Measurements from ENCODE around the gene INAFM2. TPM values are rescaled to one million over a fixed set of nuclear protein-coding genes. Genes with fewer than 3 reads are reported as not detected.

The INAFM2 gene
- total RNA-seq, 1 donor from 2014 or later: 25.5 TPM

- no peak for ATAC-seq
- intact Hi-C loops (cut with DNase I): no loop called here
These were observed 37.9 kb upstream of the INAFM2 start for GRCh38 chr15:40285554-40286011.

DNA sequence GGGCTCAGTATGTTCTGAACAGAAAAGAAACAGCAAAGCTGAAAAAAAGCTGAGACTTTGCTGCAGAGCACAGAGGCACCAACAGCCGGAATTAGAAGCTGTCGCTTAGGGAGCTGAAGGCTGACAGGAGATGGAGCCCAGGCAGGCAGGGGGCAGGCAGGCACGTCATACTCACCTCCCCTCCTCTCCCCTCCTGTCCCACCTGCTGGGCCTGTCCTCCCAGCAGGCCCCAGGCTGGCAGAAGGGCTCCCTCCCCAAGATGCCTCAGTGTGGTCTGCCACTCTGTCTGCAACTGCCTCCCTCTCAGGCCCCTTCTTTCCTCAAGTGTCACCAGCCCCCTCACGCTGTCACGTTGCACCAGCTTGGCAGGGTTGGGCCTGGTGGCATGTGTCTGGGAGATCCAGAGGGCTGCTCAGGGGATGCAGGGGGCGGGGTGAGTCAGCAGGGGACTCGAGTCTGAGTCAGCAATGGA lies 37.4 kb upstream of the INAFM2 start:
- intact Hi-C loops (cut with DNase I): no loop called here
- DNase-seq (ENCODE audit: low spot score): no peak
- no peak for ATAC-seq

More at GRCh38 chr15:40285554-40286011, 37.9 kb upstream of the INAFM2 start:
- no peak for DNase-seq (ENCODE audit: low spot score)

GRCh38 chr15:40286794-40287193 lies 36.7 kb upstream of the INAFM2 start:
- intact Hi-C loops (cut with DNase I): no loop called here
- no peak for ATAC-seq
- DNase-seq (ENCODE audit: low spot score): no peak

- DNase-seq (ENCODE audit: low spot score) (no peak), ATAC-seq (no peak)
- intact Hi-C loops (cut with DNase I): no loop called here
These were observed 36.0 kb upstream of the INAFM2 start for GRCh38 chr15:40287505-40287904.

DNA sequence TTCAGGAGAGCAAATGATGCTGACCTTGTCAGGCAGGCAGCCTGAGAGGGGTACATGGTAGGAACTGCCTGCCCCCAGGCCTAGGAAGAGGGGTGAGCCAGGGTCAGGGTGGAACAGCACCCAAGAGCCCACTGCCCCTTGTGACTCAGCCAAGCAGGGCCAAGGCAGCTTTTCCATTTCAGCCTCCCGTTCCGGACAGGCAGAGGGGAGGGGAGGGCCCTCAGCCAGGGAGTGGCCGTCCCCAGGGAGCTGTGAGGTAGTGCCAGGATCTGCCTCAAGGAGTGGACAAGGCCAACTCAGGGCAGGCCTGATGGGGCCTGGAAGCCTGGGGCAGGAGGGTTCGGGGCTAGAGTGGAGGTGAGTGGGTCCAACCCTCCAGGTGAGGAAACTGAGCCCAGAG lies 35.5 kb upstream of the INAFM2 start:
- no peak for DNase-seq (ENCODE audit: low spot score)
- intact Hi-C loops (cut with DNase I): no loop called here
- no peak for ATAC-seq

DNA sequence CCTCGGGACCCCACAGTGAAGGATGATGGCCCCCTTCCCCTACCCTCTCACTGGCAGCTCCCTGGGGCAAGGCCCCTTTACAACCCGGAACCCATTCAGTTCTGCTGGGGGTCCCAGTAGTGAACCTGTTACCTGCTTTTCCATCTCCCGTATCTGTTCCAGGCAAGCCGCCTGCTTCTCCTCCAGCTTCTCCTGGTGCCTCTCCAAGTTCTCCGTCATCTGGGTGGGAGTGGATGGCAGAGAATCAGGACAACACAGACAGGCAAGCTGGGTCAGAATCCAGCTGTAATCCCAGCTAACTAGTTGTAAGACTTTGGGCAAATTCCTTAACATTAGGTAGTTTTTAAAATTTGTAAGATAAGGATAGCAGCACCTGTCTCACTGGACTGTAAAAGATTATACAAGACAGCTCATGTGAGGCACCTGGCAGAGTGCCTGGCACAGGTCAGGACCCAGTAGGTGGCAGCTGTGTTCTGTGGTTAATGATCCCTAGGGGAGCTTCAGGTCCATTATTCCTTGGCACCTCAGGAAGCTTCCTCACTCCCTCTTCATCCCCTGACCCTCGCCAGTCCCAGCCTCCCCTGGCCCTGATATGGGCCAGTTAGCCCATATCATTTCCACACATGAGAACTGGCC lies 34.2 kb upstream of the INAFM2 start:
- DNase-seq (ENCODE audit: low spot score): no peak
- ATAC-seq: no peak
- intact Hi-C loops (cut with DNase I): no loop called here

DNA sequence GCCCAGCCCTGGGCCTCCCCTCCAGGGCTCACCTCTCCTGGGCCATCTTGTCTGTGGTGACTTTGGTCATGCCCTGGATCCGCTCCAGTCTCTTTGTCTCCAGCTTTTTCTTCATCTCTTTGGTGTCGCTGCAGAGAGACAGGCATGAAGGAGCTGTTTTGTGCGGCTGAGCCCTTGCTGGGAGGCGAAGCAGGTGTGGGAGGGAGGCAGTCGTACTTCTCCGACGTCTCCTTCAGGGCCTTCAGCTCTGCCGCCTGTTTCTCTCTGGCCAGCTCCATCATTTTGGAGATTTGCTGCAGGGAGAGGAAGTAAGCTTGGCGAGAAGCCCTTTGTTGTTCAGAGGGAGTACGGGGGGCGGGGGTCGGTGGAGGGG lies 33.0 kb upstream of the INAFM2 start:
- DNase-seq (ENCODE audit: low spot score): no peak
- ATAC-seq: no peak
- intact Hi-C loops (cut with DNase I): no loop called here

DNA sequence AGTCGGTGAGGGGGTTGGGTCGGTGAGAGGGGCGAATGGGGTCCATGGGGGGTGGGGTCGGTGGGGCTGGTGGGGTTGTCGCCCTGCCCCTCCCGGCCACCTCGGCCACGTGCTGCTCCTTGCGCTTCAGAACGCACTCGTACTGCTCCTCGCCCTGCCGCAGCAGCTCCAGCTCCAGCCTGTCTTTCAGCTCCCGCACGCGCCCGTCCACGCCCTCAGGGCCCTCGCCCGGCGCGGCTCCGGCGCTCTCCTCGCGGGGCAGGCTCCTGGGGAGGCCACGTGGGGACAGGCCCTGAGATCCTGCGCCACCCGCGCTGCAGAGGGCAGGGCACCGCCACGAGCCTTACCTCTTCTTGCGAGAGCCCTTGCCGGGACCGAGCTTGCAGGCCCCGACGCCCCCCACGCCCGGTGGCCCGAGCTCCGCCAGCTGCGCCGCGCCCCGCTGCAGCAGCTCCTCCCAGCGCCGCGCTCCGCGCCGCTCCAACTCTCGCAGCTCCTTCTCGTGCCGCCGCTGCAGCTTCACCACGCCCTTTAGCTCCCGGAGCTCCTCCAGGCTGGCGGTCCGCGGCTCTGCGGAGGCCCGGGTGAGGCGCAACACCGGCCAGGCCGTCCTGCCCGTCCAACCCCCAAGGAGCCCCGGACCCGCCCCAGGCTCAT lies 32.4 kb upstream of the INAFM2 start:
- no peak for DNase-seq (ENCODE audit: low spot score)
- intact Hi-C loops (cut with DNase I): no loop called here
- peak; percentile 50 for ATAC-seq

DNA sequence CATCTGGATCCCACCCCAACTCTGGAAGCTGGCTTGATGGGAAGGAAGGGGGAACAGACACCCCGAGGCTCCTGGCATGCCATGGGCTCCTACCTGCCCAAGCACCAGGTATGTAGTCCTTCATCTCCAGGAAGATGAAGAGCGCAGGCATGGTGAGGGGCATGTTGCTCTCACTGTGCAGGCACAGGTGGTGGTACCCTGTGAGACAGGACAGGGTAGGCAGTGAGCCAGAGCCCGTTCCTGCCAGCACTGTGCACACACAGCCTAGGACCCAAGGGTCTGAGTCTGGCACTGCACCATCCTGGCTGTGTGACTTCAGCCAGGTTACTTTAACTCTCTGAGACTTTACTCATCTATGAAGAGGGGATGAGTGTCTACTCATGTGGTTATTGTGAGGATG lies 31.2 kb upstream of the INAFM2 start:
- intact Hi-C loops (cut with DNase I): no loop called here
- no peak for DNase-seq (ENCODE audit: low spot score)
- ATAC-seq: no peak

GRCh38 chr15:40293006-40293405 lies 30.5 kb upstream of the INAFM2 start:
- intact Hi-C loops (cut with DNase I): no loop called here
- no peak for ATAC-seq

GRCh38 chr15:40293905-40294895 lies 29.3 kb upstream of the INAFM2 start:
- intact Hi-C loops (cut with DNase I): no loop called here

More at GRCh38 chr15:40293006-40293405, 30.5 kb upstream of the INAFM2 start:
- DNase-seq (ENCODE audit: low spot score): no peak

DNA sequence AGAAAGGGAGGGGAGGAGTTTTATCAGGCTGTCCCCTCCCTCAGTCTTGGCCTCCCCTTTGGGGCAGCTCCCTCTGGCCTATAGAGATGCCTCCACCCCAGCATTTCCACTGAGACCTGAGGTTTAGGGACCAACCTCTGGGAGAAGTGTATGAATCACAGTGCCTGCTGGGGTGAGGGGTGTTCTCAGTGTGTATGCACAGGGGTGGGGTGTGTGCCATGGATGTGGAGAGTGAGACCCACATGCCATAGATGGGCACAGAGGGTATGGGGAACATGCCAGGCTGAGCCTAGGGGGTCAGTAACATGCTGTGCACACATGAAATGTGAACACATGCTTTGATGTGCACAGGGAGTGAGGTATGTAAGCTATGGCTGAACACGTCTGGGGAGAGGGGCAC lies 28.2 kb upstream of the INAFM2 start:
- ATAC-seq (no peak), DNase-seq (ENCODE audit: low spot score) (no peak)
- intact Hi-C loops (cut with DNase I): no loop called here

More at GRCh38 chr15:40293905-40294895, 29.3 kb upstream of the INAFM2 start:
- DNase-seq (ENCODE audit: low spot score) (no peak), ATAC-seq (no peak)

DNA sequence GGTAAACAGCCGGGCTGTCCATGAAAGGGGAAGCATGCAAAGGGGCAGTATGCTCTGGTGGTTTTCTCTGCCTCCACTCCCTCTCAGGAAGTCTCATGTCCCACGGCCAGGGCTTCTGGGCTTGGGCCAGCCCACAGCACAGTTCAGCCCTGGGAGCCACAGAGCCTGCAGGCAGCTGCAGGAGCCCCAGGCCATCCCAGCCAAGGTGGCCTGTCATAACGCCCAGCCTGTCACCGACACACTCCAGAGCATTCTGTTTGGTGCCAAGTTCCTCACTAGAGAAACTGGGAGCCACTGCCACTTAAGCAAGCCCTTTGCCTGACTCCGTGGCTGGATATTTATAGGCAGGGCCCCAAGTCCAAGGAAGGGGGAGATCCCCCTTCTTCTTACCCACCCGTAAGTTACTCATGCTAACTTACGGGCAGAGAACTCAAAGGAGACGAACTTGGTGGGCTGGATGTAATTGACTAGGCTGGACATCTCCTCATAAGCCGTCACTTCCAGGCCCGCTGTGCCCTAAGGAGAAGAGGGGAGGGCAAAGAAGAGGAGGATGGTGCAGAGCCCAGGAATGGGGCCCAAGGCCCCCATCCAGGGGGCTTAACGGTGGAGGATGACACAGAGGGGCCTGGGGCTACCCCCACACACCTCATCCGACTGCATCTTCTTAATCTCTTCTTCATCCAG lies 27.5 kb upstream of the INAFM2 start:
- intact Hi-C loops (cut with DNase I): no loop called here
- DNase-seq (ENCODE audit: low spot score) (no peak), ATAC-seq (no peak)

- intact Hi-C loops (cut with DNase I): no loop called here
- DNase-seq (ENCODE audit: low spot score) (no peak), ATAC-seq (no peak)
These were observed 26.8 kb upstream of the INAFM2 start for GRCh38 chr15:40296561-40297230.

- intact Hi-C loops (cut with DNase I): no loop called here
- DNase-seq (ENCODE audit: low spot score): no peak
- no peak for ATAC-seq
These were observed 26.1 kb upstream of the INAFM2 start for GRCh38 chr15:40297356-40297755.

- ATAC-seq (no peak), DNase-seq (ENCODE audit: low spot score) (no peak)
- intact Hi-C loops (cut with DNase I): no loop called here
These were observed 25.1 kb upstream of the INAFM2 start for GRCh38 chr15:40298216-40298935.

DNA sequence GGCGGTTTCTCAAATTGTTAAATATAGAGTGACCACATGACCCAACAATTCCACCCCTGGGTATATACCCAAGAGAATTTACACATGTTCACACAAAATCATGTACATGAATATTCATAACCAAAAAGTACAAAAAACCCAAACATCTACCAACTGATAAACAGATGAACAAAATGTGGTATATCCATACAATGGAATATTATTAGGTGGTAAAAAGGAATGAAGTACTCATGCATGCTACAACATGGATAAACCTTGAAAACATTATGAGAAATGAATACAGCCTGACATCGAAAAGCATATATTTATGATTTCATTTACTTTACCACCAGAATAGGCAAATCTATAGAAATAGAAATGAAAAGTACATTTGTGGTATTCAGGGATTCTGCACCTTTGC lies 23.1 kb upstream of the INAFM2 start:
- DNase-seq (ENCODE audit: low spot score) (no peak), ATAC-seq (no peak)
- intact Hi-C loops (cut with DNase I): no loop called here

GRCh38 chr15:40300771-40301170 lies 22.7 kb upstream of the INAFM2 start:
- ATAC-seq (no peak), DNase-seq (ENCODE audit: low spot score) (no peak)
- intact Hi-C loops (cut with DNase I): no loop called here

Data from sciatic nerve (tissue), 2 donors.